PFSK-1 (cell line): ENCODE measurements around the gene FAHD1.

Experiments used
- FOXP2 ChIP-seq: optimal IDR thresholded peaks from 2 replicates; pipeline ENCODE3; 2011; ENCODE audit warnings: borderline replicate concordance, control low read depth, inconsistent platforms; ENCODE audit not compliant: insufficient read depth; ENCODE audit errors: extremely low read length, extremely low read depth
- POLR2AphosphoS5 ChIP-seq: IDR thresholded peaks from 2 replicates; pipeline ENCODE4 v1.6.1; 2012; ENCODE audit warnings: low read depth, mild to moderate bottlenecking, control low read depth, low read length, moderate library complexity
- SIN3A ChIP-seq: IDR thresholded peaks from 2 replicates; pipeline ENCODE4 v1.6.1; 2012; ENCODE audit warnings: mild to moderate bottlenecking, low read length, moderate library complexity, borderline replicate concordance; ENCODE audit not compliant: insufficient read depth
- TAF1 ChIP-seq: IDR thresholded peaks from 2 replicates; pipeline ENCODE4 v1.6.1; 2012; ENCODE audit warnings: low read length, control low read depth, borderline replicate concordance; ENCODE audit not compliant: insufficient read depth
- TF ChIP-seq, protein P1 (sequence below), 2 experiments: IDR thresholded peaks; 2 replicates each; pipeline versions ENCODE4 v1.6.1 to v1.8.0; 2011 to 2012; ENCODE audit warnings: low read depth in 2 of 2, low read length in 2 of 2, control low read depth in 1 of 2, inconsistent platforms in 1 of 2, mild to moderate bottlenecking in 1 of 2, moderate library complexity in 1 of 2; ENCODE audit not compliant: insufficient read depth in 1 of 2

Gene FAHD1

DNA sequence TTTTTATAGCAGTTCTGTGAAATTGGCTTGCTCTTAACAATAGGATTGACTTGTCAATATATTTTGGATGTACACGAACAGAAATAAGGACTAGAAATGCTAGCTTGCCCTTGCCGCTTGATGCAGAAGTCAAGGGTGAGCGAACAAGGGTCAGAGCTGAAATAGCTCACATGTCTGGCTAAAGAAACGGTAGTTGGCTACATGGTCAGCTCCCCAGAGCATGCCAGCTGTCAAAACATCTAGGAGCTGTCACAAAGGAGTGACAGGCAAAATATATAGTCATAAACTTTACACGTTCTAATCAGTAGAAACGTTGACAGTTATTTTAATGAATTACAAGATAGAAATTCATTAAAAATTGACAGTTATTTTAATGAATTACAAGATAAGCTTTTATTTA, 47.8 kb downstream of the FAHD1 start:
- TF ChIP-seq TAF1 (no peak), POLR2AphosphoS5 (no peak), SIN3A (no peak), FOXP2 (no peak)
- TF ChIP-seq, protein P1, sequence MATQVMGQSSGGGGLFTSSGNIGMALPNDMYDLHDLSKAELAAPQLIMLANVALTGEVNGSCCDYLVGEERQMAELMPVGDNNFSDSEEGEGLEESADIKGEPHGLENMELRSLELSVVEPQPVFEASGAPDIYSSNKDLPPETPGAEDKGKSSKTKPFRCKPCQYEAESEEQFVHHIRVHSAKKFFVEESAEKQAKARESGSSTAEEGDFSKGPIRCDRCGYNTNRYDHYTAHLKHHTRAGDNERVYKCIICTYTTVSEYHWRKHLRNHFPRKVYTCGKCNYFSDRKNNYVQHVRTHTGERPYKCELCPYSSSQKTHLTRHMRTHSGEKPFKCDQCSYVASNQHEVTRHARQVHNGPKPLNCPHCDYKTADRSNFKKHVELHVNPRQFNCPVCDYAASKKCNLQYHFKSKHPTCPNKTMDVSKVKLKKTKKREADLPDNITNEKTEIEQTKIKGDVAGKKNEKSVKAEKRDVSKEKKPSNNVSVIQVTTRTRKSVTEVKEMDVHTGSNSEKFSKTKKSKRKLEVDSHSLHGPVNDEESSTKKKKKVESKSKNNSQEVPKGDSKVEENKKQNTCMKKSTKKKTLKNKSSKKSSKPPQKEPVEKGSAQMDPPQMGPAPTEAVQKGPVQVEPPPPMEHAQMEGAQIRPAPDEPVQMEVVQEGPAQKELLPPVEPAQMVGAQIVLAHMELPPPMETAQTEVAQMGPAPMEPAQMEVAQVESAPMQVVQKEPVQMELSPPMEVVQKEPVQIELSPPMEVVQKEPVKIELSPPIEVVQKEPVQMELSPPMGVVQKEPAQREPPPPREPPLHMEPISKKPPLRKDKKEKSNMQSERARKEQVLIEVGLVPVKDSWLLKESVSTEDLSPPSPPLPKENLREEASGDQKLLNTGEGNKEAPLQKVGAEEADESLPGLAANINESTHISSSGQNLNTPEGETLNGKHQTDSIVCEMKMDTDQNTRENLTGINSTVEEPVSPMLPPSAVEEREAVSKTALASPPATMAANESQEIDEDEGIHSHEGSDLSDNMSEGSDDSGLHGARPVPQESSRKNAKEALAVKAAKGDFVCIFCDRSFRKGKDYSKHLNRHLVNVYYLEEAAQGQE (IDR thresholded peaks at IDR 0.05; ENCODE audit: insufficient read depth in 1 of 2, low read depth in 2 of 2, low read length in 2 of 2) = no peak

DNA sequence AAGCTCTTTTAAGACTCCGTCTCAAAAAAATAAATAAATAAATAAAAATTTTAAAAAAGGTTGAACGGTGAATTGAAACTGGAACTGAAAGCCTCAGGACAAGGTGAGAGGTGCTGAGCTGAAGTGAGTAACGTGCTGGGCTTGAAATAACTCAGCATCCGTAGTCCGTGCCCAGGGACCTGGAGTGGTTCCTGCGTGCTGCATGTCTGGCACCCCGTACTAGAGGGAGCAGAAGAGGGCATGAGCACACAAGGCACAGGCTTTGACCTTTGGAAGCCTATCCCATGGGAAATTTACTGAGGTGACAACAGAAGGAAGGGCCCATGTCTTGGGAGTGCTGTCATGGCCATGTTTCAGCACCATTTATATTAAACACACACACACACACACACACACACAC, 49.5 kb downstream of the FAHD1 start:
- TF ChIP-seq SIN3A (no peak), POLR2AphosphoS5 (no peak), FOXP2 (no peak), TAF1 (no peak)
- TF ChIP-seq, protein P1 (IDR thresholded peaks at IDR 0.05; ENCODE audit: insufficient read depth in 1 of 2, low read depth in 2 of 2, low read length in 2 of 2) = no peak

GRCh38 chr16:1877089-1877488, 50.1 kb downstream of the FAHD1 start:
- TF ChIP-seq TAF1 (no peak), SIN3A (no peak), POLR2AphosphoS5 (no peak), FOXP2 (no peak)
- TF ChIP-seq, protein P1 (IDR thresholded peaks at IDR 0.05; ENCODE audit: insufficient read depth in 1 of 2, low read depth in 2 of 2, low read length in 2 of 2) = no peak

DNA sequence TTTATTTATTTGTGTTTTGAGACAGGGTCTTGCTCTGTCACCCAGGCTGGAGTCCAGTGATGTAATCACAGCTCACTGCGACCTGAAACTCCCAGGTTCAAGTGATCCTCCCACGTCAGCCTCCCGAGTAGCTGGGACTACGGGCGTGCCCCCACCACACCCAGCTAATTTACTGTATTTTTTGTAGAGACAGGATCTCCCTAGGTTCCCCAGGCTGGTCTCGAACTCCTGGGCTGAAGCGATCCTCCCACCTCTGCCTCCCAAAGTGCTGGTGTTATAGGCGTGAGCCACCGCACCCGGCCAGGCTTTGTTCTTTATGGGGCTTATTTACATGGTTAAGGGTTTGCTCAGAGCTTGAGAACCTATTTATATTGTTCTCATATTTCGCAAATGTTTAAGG, 50.8 kb downstream of the FAHD1 start:
- TF ChIP-seq, protein P1 (IDR thresholded peaks at IDR 0.05; ENCODE audit: insufficient read depth in 1 of 2, low read depth in 2 of 2, low read length in 2 of 2) = no peak
- no peak for TF ChIP-seq TAF1
- no peak for TF ChIP-seq SIN3A
- no peak for TF ChIP-seq FOXP2
- TF ChIP-seq POLR2AphosphoS5 = no peak

DNA sequence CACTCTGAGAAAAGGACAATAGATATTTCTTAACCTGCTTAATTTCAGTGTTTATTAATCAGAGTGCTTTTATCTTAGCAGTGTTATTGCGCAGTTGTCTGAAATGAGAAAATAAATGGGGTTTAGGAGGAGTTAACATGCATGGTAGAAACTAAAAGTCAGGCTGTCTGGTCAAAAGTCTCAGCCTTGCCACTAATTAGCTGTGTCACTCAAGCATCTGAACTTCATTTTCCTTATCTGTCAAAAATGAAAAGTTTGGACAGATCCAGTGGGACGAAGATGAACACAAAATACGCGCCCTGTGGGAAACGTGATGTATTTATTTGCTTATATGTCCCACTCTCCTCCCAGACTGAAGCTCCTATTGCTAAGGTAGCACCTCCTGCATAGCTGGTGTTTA, 51.2 kb downstream of the FAHD1 start:
- no peak for TF ChIP-seq SIN3A
- TF ChIP-seq FOXP2 = no peak
- no peak for TF ChIP-seq TAF1
- TF ChIP-seq, protein P1 (IDR thresholded peaks at IDR 0.05; ENCODE audit: insufficient read depth in 1 of 2, low read depth in 2 of 2, low read length in 2 of 2) = no peak
- TF ChIP-seq POLR2AphosphoS5 = no peak
